Measurements from ENCODE around the gene ATP2A1. TPM values are rescaled to one million over a fixed set of nuclear protein-coding genes. Genes with fewer than 3 reads are reported as not detected.
A peak's percentile ranks its signal among the peaks of the same experiment; 100 is the strongest.

ATP2A1 gene
- total RNA-seq, result 1.4 TPM
- not detected for polyA plus RNA-seq

GRCh38 chr16:28878083-28878926, at the start of gene ATP2A1:
Gene ATP2A1 (plus strand): TSS chr16:28878488. CDS start chr16:28878672, 184 bp downstream.
- ATAC-seq (ENCODE audit: low read depth in 2 of 2) (no peak), DNase-seq (no peak)
- H3K4me3 Mint-ChIP-seq, result peak within 1 kb of the TSS; percentile 66 to 95 (median 88)
- Histone ChIP-seq H3K27me3 (ENCODE audit: control insufficient read depth, insufficient read depth, low read length) (no peaks in the 10 kb centered on the region), H3K9me3 (ENCODE audit: control insufficient read depth in 2 of 2, low read length in 2 of 2) (no peaks in the 10 kb centered on the region), H3K27ac (ENCODE audit: insufficient read depth, low read length, poor library complexity, severe bottlenecking) (no peak within 1 kb of the TSS), H3K4me3 (ENCODE audit: low read depth, low read length) (peak within 1 kb of the TSS; percentile 67), H3K4me1 (ENCODE audit: control insufficient read depth, insufficient read depth, low read length, poor library complexity, severe bottlenecking) (peaks cover 17% of the 10 kb centered on the region), H3K36me3 (ENCODE audit: control insufficient read depth, insufficient read depth, low read length) (no peaks in the 10 kb centered on the region)
- peak within 1 kb of the TSS in 1 of 3 donors; percentile 79 for H3K27ac Mint-ChIP-seq
- H3K36me3 Mint-ChIP-seq, result no peaks in the 10 kb centered on the region
- H3K4me1 Mint-ChIP-seq, result peaks cover 0 to 18% (median 9%) of the 10 kb centered on the region in 4 donors
- no peaks in the 10 kb centered on the region for H3K9me3 Mint-ChIP-seq
- H3K27me3 Mint-ChIP-seq, result peaks cover 6% of the 10 kb centered on the region

- DNase-seq, result no peak
- Mint-ChIP-seq H3K27me3 (peaks cover 1% of the 10 kb centered on the region), H3K9me3 (no peaks in the 10 kb centered on the region), H3K4me1 (peaks cover 0 to 38% (median 21%) of the 10 kb centered on the region in 4 donors), H3K36me3 (peaks cover 70% of the 10 kb centered on the region), H3K27ac (no peak overlapping the region), H3K4me3 (no peak overlapping the region)
- no peak for ATAC-seq (ENCODE audit: low read depth in 2 of 2)
- H3K27me3 ChIP-seq (ENCODE audit: control insufficient read depth, insufficient read depth, low read length), result no peaks in the 10 kb centered on the region
- H3K9me3 ChIP-seq (ENCODE audit: control insufficient read depth in 2 of 2, low read length in 2 of 2), result no peaks in the 10 kb centered on the region
- H3K27ac ChIP-seq (ENCODE audit: insufficient read depth, low read length, poor library complexity, severe bottlenecking), result no peak overlapping the region
- H3K4me1 ChIP-seq (ENCODE audit: control insufficient read depth, insufficient read depth, low read length, poor library complexity, severe bottlenecking), result peaks cover 15% of the 10 kb centered on the region
- H3K4me3 ChIP-seq (ENCODE audit: low read depth, low read length), result no peak overlapping the region
- H3K36me3 ChIP-seq (ENCODE audit: control insufficient read depth, insufficient read depth, low read length), result peaks cover 94% of the 10 kb centered on the region
Observed at GRCh38 chr16:28829747-28830146, 48.5 kb upstream of the ATP2A1 start.

GRCh38 chr16:28830531-28830930, 47.8 kb upstream of the ATP2A1 start:
- H3K9me3 ChIP-seq (ENCODE audit: control insufficient read depth in 2 of 2, low read length in 2 of 2), result no peaks in the 10 kb centered on the region
- Mint-ChIP-seq H3K27me3 (no peaks in the 10 kb centered on the region), H3K36me3 (peaks cover 71% of the 10 kb centered on the region), H3K27ac (no peak overlapping the region), H3K9me3 (no peaks in the 10 kb centered on the region), H3K4me1 (peaks cover 0 to 31% (median 15%) of the 10 kb centered on the region in 4 donors), H3K4me3 (peak overlapping the region in 2 of 4 donors; percentile 12 to 15)
- H3K36me3 ChIP-seq (ENCODE audit: control insufficient read depth, insufficient read depth, low read length), result peaks cover 100% of the 10 kb centered on the region
- H3K27me3 ChIP-seq (ENCODE audit: control insufficient read depth, insufficient read depth, low read length), result no peaks in the 10 kb centered on the region
- H3K4me1 ChIP-seq (ENCODE audit: control insufficient read depth, insufficient read depth, low read length, poor library complexity, severe bottlenecking), result peaks cover 7% of the 10 kb centered on the region
- H3K27ac ChIP-seq (ENCODE audit: insufficient read depth, low read length, poor library complexity, severe bottlenecking), result no peak overlapping the region
- DNase-seq, result no peak
- ATAC-seq (ENCODE audit: low read depth in 2 of 2), result no peak
- no peak overlapping the region for H3K4me3 ChIP-seq (ENCODE audit: low read depth, low read length)

- DNase-seq, result no peak
- Histone ChIP-seq H3K4me1 (ENCODE audit: control insufficient read depth, insufficient read depth, low read length, poor library complexity, severe bottlenecking) (no peaks in the 10 kb centered on the region), H3K36me3 (ENCODE audit: control insufficient read depth, insufficient read depth, low read length) (peaks cover 82% of the 10 kb centered on the region), H3K4me3 (ENCODE audit: low read depth, low read length) (no peak overlapping the region), H3K27ac (ENCODE audit: insufficient read depth, low read length, poor library complexity, severe bottlenecking) (no peak overlapping the region), H3K9me3 (ENCODE audit: control insufficient read depth in 2 of 2, low read length in 2 of 2) (no peaks in the 10 kb centered on the region), H3K27me3 (ENCODE audit: control insufficient read depth, insufficient read depth, low read length) (no peaks in the 10 kb centered on the region)
- Mint-ChIP-seq H3K27ac (no peak overlapping the region), H3K36me3 (peaks cover 48% of the 10 kb centered on the region), H3K27me3 (no peaks in the 10 kb centered on the region), H3K4me1 (peaks cover 0 to 10% (median 4%) of the 10 kb centered on the region in 4 donors), H3K4me3 (no peak overlapping the region), H3K9me3 (no peaks in the 10 kb centered on the region)
- no peak for ATAC-seq (ENCODE audit: low read depth in 2 of 2)
Observed at GRCh38 chr16:28834349-28834748, 43.9 kb upstream of the ATP2A1 start.

- no peak overlapping the region for H3K27ac Mint-ChIP-seq
- Histone ChIP-seq H3K4me3 (ENCODE audit: low read depth, low read length) (no peak overlapping the region), H3K36me3 (ENCODE audit: control insufficient read depth, insufficient read depth, low read length) (peaks cover 74% of the 10 kb centered on the region), H3K9me3 (ENCODE audit: control insufficient read depth in 2 of 2, low read length in 2 of 2) (no peaks in the 10 kb centered on the region), H3K4me1 (ENCODE audit: control insufficient read depth, insufficient read depth, low read length, poor library complexity, severe bottlenecking) (no peaks in the 10 kb centered on the region), H3K27ac (ENCODE audit: insufficient read depth, low read length, poor library complexity, severe bottlenecking) (no peak overlapping the region), H3K27me3 (ENCODE audit: control insufficient read depth, insufficient read depth, low read length) (no peaks in the 10 kb centered on the region)
- no peaks in the 10 kb centered on the region for H3K9me3 Mint-ChIP-seq
- no peak overlapping the region for H3K4me3 Mint-ChIP-seq
- DNase-seq, result no peak
- H3K36me3 Mint-ChIP-seq, result peaks cover 40% of the 10 kb centered on the region
- peaks cover 0 to 9% (median 4%) of the 10 kb centered on the region in 4 donors for H3K4me1 Mint-ChIP-seq
- no peaks in the 10 kb centered on the region for H3K27me3 Mint-ChIP-seq
- ATAC-seq (ENCODE audit: low read depth in 2 of 2), result no peak
Observed at GRCh38 chr16:28834873-28835863, 43.1 kb upstream of the ATP2A1 start.

- Mint-ChIP-seq H3K4me1 (peaks cover 0 to 8% (median 3%) of the 10 kb centered on the region in 4 donors), H3K4me3 (no peak overlapping the region), H3K36me3 (peaks cover 32% of the 10 kb centered on the region), H3K27me3 (no peaks in the 10 kb centered on the region), H3K9me3 (no peaks in the 10 kb centered on the region), H3K27ac (no peak overlapping the region)
- Histone ChIP-seq H3K27ac (ENCODE audit: insufficient read depth, low read length, poor library complexity, severe bottlenecking) (no peak overlapping the region), H3K4me1 (ENCODE audit: control insufficient read depth, insufficient read depth, low read length, poor library complexity, severe bottlenecking) (no peaks in the 10 kb centered on the region), H3K36me3 (ENCODE audit: control insufficient read depth, insufficient read depth, low read length) (peaks cover 65% of the 10 kb centered on the region), H3K9me3 (ENCODE audit: control insufficient read depth in 2 of 2, low read length in 2 of 2) (no peaks in the 10 kb centered on the region), H3K4me3 (ENCODE audit: low read depth, low read length) (no peak overlapping the region), H3K27me3 (ENCODE audit: control insufficient read depth, insufficient read depth, low read length) (no peaks in the 10 kb centered on the region)
- ATAC-seq (ENCODE audit: low read depth in 2 of 2) (no peak), DNase-seq (no peak)
Observed at GRCh38 chr16:28835864-28836760, 42.2 kb upstream of the ATP2A1 start.

GRCh38 chr16:28836761-28837064, 41.6 kb upstream of the ATP2A1 start:
- H3K36me3 ChIP-seq (ENCODE audit: control insufficient read depth, insufficient read depth, low read length), result peaks cover 61% of the 10 kb centered on the region
- DNase-seq, result no peak

More at GRCh38 chr16:28836761-28837064, 41.6 kb upstream of the ATP2A1 start:
- no peaks in the 10 kb centered on the region for H3K27me3 ChIP-seq (ENCODE audit: control insufficient read depth, insufficient read depth, low read length)
- no peak overlapping the region for H3K4me3 ChIP-seq (ENCODE audit: low read depth, low read length)
- Mint-ChIP-seq H3K9me3 (no peaks in the 10 kb centered on the region), H3K4me1 (peaks cover 0 to 8% (median 3%) of the 10 kb centered on the region in 4 donors), H3K36me3 (peaks cover 32% of the 10 kb centered on the region), H3K4me3 (no peak overlapping the region), H3K27me3 (no peaks in the 10 kb centered on the region), H3K27ac (no peak overlapping the region)
- no peak overlapping the region for H3K27ac ChIP-seq (ENCODE audit: insufficient read depth, low read length, poor library complexity, severe bottlenecking)
- no peak for ATAC-seq (ENCODE audit: low read depth in 2 of 2)
- H3K9me3 ChIP-seq (ENCODE audit: control insufficient read depth in 2 of 2, low read length in 2 of 2), result no peaks in the 10 kb centered on the region
- H3K4me1 ChIP-seq (ENCODE audit: control insufficient read depth, insufficient read depth, low read length, poor library complexity, severe bottlenecking), result no peaks in the 10 kb centered on the region
